GM12891 (cell line): ENCODE data around the gene ADGRL3.

Source experiments
- PAX5 ChIP-seq: IDR thresholded peaks from 2 replicates; pipeline ENCODE4 v1.6.1; 2011; ENCODE audit warnings: low read length, moderate library complexity, mild to moderate bottlenecking; ENCODE audit not compliant: insufficient read depth, severe bottlenecking
- POLR2A ChIP-seq: IDR thresholded peaks from 2 replicates; pipeline ENCODE4 v1.6.1; 2011; ENCODE audit warnings: low read depth, low read length, control low read depth
- POLR2AphosphoS5 ChIP-seq: IDR thresholded peaks from 2 replicates; pipeline ENCODE4 v1.6.1; 2011; ENCODE audit warnings: low read depth, low read length, control low read depth
- POU2F2 ChIP-seq: IDR thresholded peaks from 2 replicates; pipeline ENCODE4 v1.6.1; 2011; ENCODE audit warnings: low read depth, mild to moderate bottlenecking, control low read depth, low read length, moderate library complexity
- TAF1 ChIP-seq: IDR thresholded peaks from 2 replicates; pipeline ENCODE4 v1.6.1; 2011; ENCODE audit warnings: low read depth, low read length, control low read depth

DNA sequence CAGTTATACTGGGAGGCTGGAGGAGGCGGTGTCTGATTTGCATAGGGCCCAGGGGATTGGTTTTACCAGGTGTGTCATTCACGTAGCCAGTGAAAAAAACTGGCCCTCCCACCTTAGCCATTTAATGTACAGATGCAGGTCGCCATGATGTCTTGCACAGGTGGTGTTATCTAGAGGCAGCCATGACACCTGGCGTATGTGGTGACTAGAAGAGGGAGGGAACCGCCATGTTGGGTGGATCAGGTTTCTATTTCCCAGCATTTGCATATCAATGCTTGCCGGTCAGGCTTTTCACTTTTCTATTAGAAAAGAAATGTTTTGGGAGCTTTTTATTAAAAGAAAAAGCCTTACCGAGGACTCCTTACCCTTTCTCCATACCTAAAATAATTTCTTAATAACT, 523.4 kb downstream of the ADGRL3 start:
- TF ChIP-seq POLR2A (no peak), TAF1 (no peak), POLR2AphosphoS5 (no peak), POU2F2 (no peak), PAX5 (no peak)
